ENCODE measurements around the gene ZER1. TPM values are rescaled to one million over a fixed set of nuclear protein-coding genes. Genes with fewer than 3 reads are reported as not detected.

The ZER1 gene
- total RNA-seq, 2 donors from 2014 or later = 61.6 to 72.6 TPM

- no peak for DNase-seq (ENCODE audit: low spot score)
- H3K4me3 ChIP-seq = peak overlapping the region; percentile 7 to 78
Observed at GRCh38 chr9:128704356-128704670, 67.4 kb downstream of the ZER1 start.

GRCh38 chr9:128703616-128704355 is 67.9 kb downstream of the ZER1 start:
- Histone ChIP-seq H3K4me1 (peaks cover 0 to 12% of the 10 kb centered on the region in 2 donors), H3K27ac (peak overlapping the region; percentile 78 to 81)

More at GRCh38 chr9:128704356-128704670, 67.4 kb downstream of the ZER1 start:
- Histone ChIP-seq H3K36me3 (no peaks in the 10 kb centered on the region), H3K9me3 (no peaks in the 10 kb centered on the region), H3K27ac (peak overlapping the region; percentile 78 to 81), H3K27me3 (no peaks in the 10 kb centered on the region), H3K4me1 (peaks cover 0 to 12% of the 10 kb centered on the region in 2 donors)
- TF ChIP-seq CTCF (IDR thresholded peaks at IDR 0.05) = no peak

GRCh38 chr9:128702949-128703615 is 68.6 kb downstream of the ZER1 start:
- H3K27me3 ChIP-seq = no peaks in the 10 kb centered on the region
- peak overlapping the region; percentile 78 to 81 for H3K27ac ChIP-seq
- H3K4me1 ChIP-seq = peaks cover 0 to 12% of the 10 kb centered on the region in 2 donors
- no peaks in the 10 kb centered on the region for H3K36me3 ChIP-seq
- DNase-seq (ENCODE audit: low spot score) = no peak
- H3K9me3 ChIP-seq = no peaks in the 10 kb centered on the region
- peak overlapping the region; percentile 69 to 78 for H3K4me3 ChIP-seq
- no peak for TF ChIP-seq CTCF (IDR thresholded peaks at IDR 0.05)

More at GRCh38 chr9:128703616-128704355, 67.9 kb downstream of the ZER1 start:
- Histone ChIP-seq H3K27me3 (no peaks in the 10 kb centered on the region), H3K9me3 (no peaks in the 10 kb centered on the region), H3K4me3 (peak overlapping the region; percentile 69 to 78), H3K36me3 (no peaks in the 10 kb centered on the region)
- TF ChIP-seq CTCF (IDR thresholded peaks at IDR 0.05) = no peak
- peak; percentile 70 for DNase-seq (ENCODE audit: low spot score)

- peak; percentile 79 for DNase-seq (ENCODE audit: low spot score)
Observed at GRCh38 chr9:128702445-128702948, 69.2 kb downstream of the ZER1 start, which contains the start of gene PKN3. Gene PKN3 (plus strand): TSS chr9:128702503. CDS start chr9:128702916, 413 bp downstream.

More at GRCh38 chr9:128702445-128702948, 69.2 kb downstream of the ZER1 start, which contains the start of gene PKN3:
- Histone ChIP-seq H3K4me1 (peaks cover 0 to 12% of the 10 kb centered on the region in 2 donors), H3K4me3 (peak within 1 kb of the TSS; percentile 69 to 78), H3K27me3 (no peaks in the 10 kb centered on the region), H3K27ac (peak within 1 kb of the TSS; percentile 78 to 81), H3K36me3 (no peaks in the 10 kb centered on the region), H3K9me3 (no peaks in the 10 kb centered on the region)
- TF ChIP-seq CTCF (IDR thresholded peaks at IDR 0.05) = peak; percentile 72 to 92
